HCT116 (cell line): ENCODE results near the gene COL2A1. TPM values are rescaled to one million over a fixed set of nuclear protein-coding genes. Genes with fewer than 3 reads are reported as not detected.

Experiments
- ATAC-seq: fragments of 200-7000 bp; cut with Tn5 transposase; 2 replicates; pipeline ENCODE4 v1.9.1; 2020; ENCODE audit warnings: mild to moderate bottlenecking, moderate library complexity
- BruUV-seq: library from RNA; stranded (reverse); fragments of 400-500 nt; replicated peaks from 2 replicates; lab custom pipeline; 2021; lab: Mats Ljungman, UMichigan
- CTCF ChIA-PET: fragments of 300-600 bp; sonication (Branson Sonifier 250); formaldehyde crosslinking; loops from one replicate; lab custom pipeline; 2021; ENCODE audit warnings: antibody characterized with exemption; lab: Charles Lee
- POLR2A ChIA-PET: fragments of 300-600, 350-600 bp; sonication (Branson Sonifier 250); formaldehyde crosslinking; loops from one replicate; lab custom pipeline; 2021; ENCODE audit warnings: antibody characterized with exemption; lab: Charles Lee
- RAD21 ChIA-PET, 2 experiments: fragments of 300-600 bp; sonication (Branson Sonifier 250); formaldehyde crosslinking; loops; one replicate each; lab custom pipeline; 2023; ENCODE audit warnings: low total read pairs in 2 of 2; ENCODE audit not compliant: uncharacterized antibody in 2 of 2, unreplicated experiment in 2 of 2, low non-redundant PET in 1 of 2; lab: Charles Lee
- DNase-seq: peaks from one replicate; pipeline ENCODE4 v3.0.0-alpha.2; 2010; ENCODE audit warnings: low read depth, low spot score
- H2AFZ ChIP-seq: fragments of 200-600 bp; shearing (Covaris generic), sonication (generic); 2 replicates; pipeline ENCODE4 v1.6.1; 2017; ENCODE audit warnings: low read depth, mixed run types, mixed read lengths, antibody characterized with exemption, low read length; ENCODE audit not compliant: poor library complexity, severe bottlenecking
- H3K27ac ChIP-seq: 2 replicates; pipeline ENCODE4 v1.5.1; 2012; ENCODE audit warnings: low read depth, low read length
- H3K27me3 ChIP-seq: fragments of 200-600 bp; sonication (generic); 2 replicates; pipeline ENCODE4 v1.6.1; 2016; ENCODE audit warnings: mixed run types, low read length, mixed read lengths; ENCODE audit not compliant: insufficient read depth
- H3K36me3 ChIP-seq, 2 experiments: fragments of 200-500 bp in 1 of 2; fragments of 200-600 bp in 1 of 2; sonication (Bioruptor generic) in 1 of 2; sonication (generic) in 1 of 2; 2 replicates each; pipeline versions ENCODE4 v1.5.1 to v1.6.1; 2014 to 2016; ENCODE audit warnings: low read length in 2 of 2, inconsistent platforms in 1 of 2, mixed read lengths in 1 of 2, mixed run types in 1 of 2; ENCODE audit not compliant: insufficient read depth in 2 of 2, control insufficient read depth in 1 of 2
- H3K4me1 ChIP-seq, 2 experiments: fragments of 200-600 bp in 1 of 2; sonication (generic) in 1 of 2; 2 replicates each; pipeline versions ENCODE4 v1.5.1 to v1.6.1; 2012 to 2017; ENCODE audit warnings: low read length in 2 of 2, inconsistent platforms in 1 of 2, mild to moderate bottlenecking in 1 of 2, mixed read lengths in 1 of 2, mixed run types in 1 of 2, moderate library complexity in 1 of 2; ENCODE audit not compliant: insufficient read depth in 2 of 2, control insufficient read depth in 1 of 2
- H3K4me2 ChIP-seq: fragments of 200-600 bp; sonication (generic); 2 replicates; pipeline ENCODE4 v1.6.1; 2017; ENCODE audit warnings: mixed run types, low read length, mixed read lengths
- H3K4me3 ChIP-seq, 2 experiments: fragments of 200-600 bp in 1 of 2; sonication (generic) in 1 of 2; replicated peaks in 1 of 2; 2 replicates each; pipeline ENCODE4 v1.5.1; 2011 to 2016; ENCODE audit warnings: low read length in 2 of 2, control low read depth in 1 of 2, low read depth in 1 of 2, mild to moderate bottlenecking in 1 of 2, mixed read lengths in 1 of 2, mixed run types in 1 of 2
- H3K79me2 ChIP-seq: fragments of 200-600 bp; sonication (generic); 2 replicates; pipeline ENCODE4 v1.6.1; 2017; ENCODE audit warnings: mild to moderate bottlenecking, mixed run types, low read length, moderate library complexity, mixed read lengths; ENCODE audit not compliant: insufficient read depth
- H3K9ac ChIP-seq: fragments of 200-600 bp; sonication (generic); 2 replicates; pipeline ENCODE4 v1.6.1; 2016; ENCODE audit warnings: low read length, mixed read lengths
- H3K9me2 ChIP-seq: fragments of 200-600 bp; sonication (generic), shearing (Covaris generic); 2 replicates; pipeline ENCODE4 v1.6.1; 2017; ENCODE audit warnings: mixed run types, mild to moderate bottlenecking, moderate library complexity; ENCODE audit not compliant: insufficient read depth
- H3K9me3 ChIP-seq, 2 experiments: fragments of 200-500 bp in 1 of 2; fragments of 200-600 bp in 1 of 2; sonication (Bioruptor generic) in 1 of 2; sonication (generic) in 1 of 2; 2 replicates each; pipeline ENCODE4 v1.6.1; 2014 to 2017; ENCODE audit warnings: low read length in 2 of 2, mixed read lengths in 2 of 2, inconsistent platforms in 1 of 2, low read depth in 1 of 2, mild to moderate bottlenecking in 1 of 2, mixed run types in 1 of 2, moderate library complexity in 1 of 2; ENCODE audit not compliant: control insufficient read depth in 1 of 2, insufficient read depth in 1 of 2
- H4K20me1 ChIP-seq: fragments of 200-600 bp; sonication (generic), shearing (Covaris generic); 2 replicates; pipeline ENCODE4 v1.6.1; 2017; ENCODE audit warnings: mixed run types, mild to moderate bottlenecking, moderate library complexity; ENCODE audit not compliant: insufficient read depth
- CTCF ChIP-seq, 3 experiments: fragments of 200-600 bp in 1 of 3; sonication (generic) in 1 of 3; IDR thresholded peaks in 2 of 3; conservative IDR thresholded peaks in 1 of 3; 2 replicates each; pipeline ENCODE4 v1.5.1; 2012 to 2017; ENCODE audit warnings: low read depth in 2 of 3, low read length in 2 of 3, antibody characterized with exemption in 1 of 3, borderline replicate concordance in 1 of 3, control low read depth in 1 of 3, mild to moderate bottlenecking in 1 of 3, mixed read lengths in 1 of 3, mixed run types in 1 of 3, moderate library complexity in 1 of 3; ENCODE audit not compliant: insufficient read depth in 1 of 3
- EGR1 ChIP-seq: IDR thresholded peaks from 2 replicates; pipeline ENCODE4 v1.6.1; 2012; ENCODE audit warnings: low read depth
- FOSL1 ChIP-seq: IDR thresholded peaks from 2 replicates; pipeline ENCODE4 v1.6.1; 2012; ENCODE audit warnings: low read depth
- POLR2A ChIP-seq: IDR thresholded peaks from 2 replicates; pipeline ENCODE4 v1.7.0; 2011; ENCODE audit warnings: borderline replicate concordance; ENCODE audit not compliant: insufficient read depth, insufficient read length; ENCODE audit errors: extremely low read depth
- ZFX ChIP-seq: fragments of 450-650 bp; IDR thresholded peaks from 2 replicates; pipeline ENCODE4 v1.6.1; 2017
- intact Hi-C: fragments of 100-400 bp; cut with micrococcal nuclease; formaldehyde crosslinking; loops from 2 replicates; pipeline ENCODE4 v1.10.0; 2022
- total RNA-seq: library from RNA; stranded (reverse); gene quantifications from one replicate; pipeline ENCODE4 v1.2.1, GENCODE V29; 2021; ENCODE audit not compliant: unreplicated experiment
- TF ChIP-seq, protein P1 (sequence below): IDR thresholded peaks from 2 replicates; pipeline ENCODE4 v1.6.1; 2011; ENCODE audit warnings: mild to moderate bottlenecking, low read length, moderate library complexity; ENCODE audit not compliant: insufficient replicate concordance; ENCODE audit errors: extremely low read depth

COL2A1 gene
- total RNA-seq, 1 experiment from 2014 or later: 0.22 TPM

DNA sequence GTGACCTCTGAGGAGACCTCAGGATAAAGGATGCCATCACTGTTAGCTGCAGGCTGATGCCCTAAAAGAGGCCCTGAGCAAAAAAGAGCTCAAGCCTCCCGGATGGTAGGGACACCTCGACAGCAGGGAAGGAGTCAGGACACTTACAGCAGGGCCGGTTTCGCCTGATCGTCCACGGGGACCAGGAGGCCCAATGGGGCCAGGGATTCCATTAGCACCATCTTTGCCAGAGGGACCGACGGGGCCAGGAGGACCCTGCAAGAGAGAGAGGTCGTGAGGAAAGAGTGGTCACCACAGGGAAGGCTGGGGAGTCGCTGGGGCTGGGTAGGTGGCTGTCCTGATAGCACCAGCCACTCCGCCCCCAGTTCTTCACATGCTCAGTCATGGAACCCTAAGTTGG, 28.5 kb downstream of the COL2A1 start:
- intact Hi-C loops: no loop called here
- ChIA-PET RAD21 (no interaction called here), POLR2A (no interaction called here), CTCF (interaction anchor here (2.6 kb wide), 1 partner anchor 12 kb away, joined by 7 read pairs; the partner anchor contains the start of gene TMEM106C)
- TF ChIP-seq ZFX: no peak
- TF ChIP-seq, protein P1, sequence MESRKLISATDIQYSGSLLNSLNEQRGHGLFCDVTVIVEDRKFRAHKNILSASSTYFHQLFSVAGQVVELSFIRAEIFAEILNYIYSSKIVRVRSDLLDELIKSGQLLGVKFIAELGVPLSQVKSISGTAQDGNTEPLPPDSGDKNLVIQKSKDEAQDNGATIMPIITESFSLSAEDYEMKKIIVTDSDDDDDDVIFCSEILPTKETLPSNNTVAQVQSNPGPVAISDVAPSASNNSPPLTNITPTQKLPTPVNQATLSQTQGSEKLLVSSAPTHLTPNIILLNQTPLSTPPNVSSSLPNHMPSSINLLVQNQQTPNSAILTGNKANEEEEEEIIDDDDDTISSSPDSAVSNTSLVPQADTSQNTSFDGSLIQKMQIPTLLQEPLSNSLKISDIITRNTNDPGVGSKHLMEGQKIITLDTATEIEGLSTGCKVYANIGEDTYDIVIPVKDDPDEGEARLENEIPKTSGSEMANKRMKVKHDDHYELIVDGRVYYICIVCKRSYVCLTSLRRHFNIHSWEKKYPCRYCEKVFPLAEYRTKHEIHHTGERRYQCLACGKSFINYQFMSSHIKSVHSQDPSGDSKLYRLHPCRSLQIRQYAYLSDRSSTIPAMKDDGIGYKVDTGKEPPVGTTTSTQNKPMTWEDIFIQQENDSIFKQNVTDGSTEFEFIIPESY: no peak
- TF ChIP-seq POLR2A: no peak
- TF ChIP-seq EGR1: no peak
- no peak for TF ChIP-seq FOSL1
- TF ChIP-seq CTCF (IDR thresholded peaks at IDR 0.05 in 2 of 3, conservative IDR thresholded peaks at IDR 0.05 in 1 of 3; ENCODE audit: borderline replicate concordance in 1 of 3, insufficient read depth in 1 of 3, low read depth in 2 of 3, low read length in 2 of 3): no peak
- Histone ChIP-seq H3K4me2 (no peak overlapping the region), H3K9ac (no peak overlapping the region), H4K20me1 (no peaks in the 10 kb centered on the region), H3K9me3 (no peaks in the 10 kb centered on the region), H2AFZ (no peak overlapping the region), H3K36me3 (no peaks in the 10 kb centered on the region; a peak in 1 of 4 replicates), H3K27me3 (no peaks in the 10 kb centered on the region), H3K27ac (no peak overlapping the region), H3K79me2 (no peaks in the 10 kb centered on the region), H3K4me3 (no peak overlapping the region), H3K4me1 (no peaks in the 10 kb centered on the region), H3K9me2 (no peaks in the 10 kb centered on the region)
- BruUV-seq: no TSS peak
- ATAC-seq (no peak), DNase-seq (no peak)
